DOHH2 (cell line): Measurements from ENCODE around the gene PDE4A.

Source experiments
- H3F3A ChIP-seq: fragments of 200-600 bp; sonication (generic), shearing (Covaris generic); 2 replicates; pipeline ENCODE4 v1.6.0; 2016; ENCODE audit warnings: antibody characterized with exemption, mild to moderate bottlenecking; ENCODE audit not compliant: control insufficient read depth, insufficient read depth
- H3K27ac ChIP-seq: fragments of 200-600 bp; sonication (generic); 2 replicates; pipeline ENCODE4 v1.5.1; 2014; ENCODE audit warnings: low read depth, mild to moderate bottlenecking, low read length, moderate library complexity
- H3K27me3 ChIP-seq: fragments of 200-600 bp; sonication (generic); 2 replicates; pipeline ENCODE4 v1.6.1; 2014; ENCODE audit warnings: mild to moderate bottlenecking, low read length, mixed read lengths; ENCODE audit not compliant: control insufficient read depth
- H3K36me3 ChIP-seq: fragments of 200-600 bp; sonication (generic); 2 replicates; pipeline ENCODE4 v1.6.1; 2014; ENCODE audit warnings: mild to moderate bottlenecking, low read length, moderate library complexity, mixed read lengths; ENCODE audit not compliant: control insufficient read depth
- H3K4me1 ChIP-seq: fragments of 200-600 bp; sonication (generic); 2 replicates; pipeline ENCODE4 v1.6.1; 2014; ENCODE audit warnings: mild to moderate bottlenecking, low read length, mixed read lengths; ENCODE audit not compliant: control insufficient read depth
- H3K4me2 ChIP-seq: fragments of 200-600 bp; sonication (generic); 2 replicates; pipeline ENCODE4 v1.6.0; 2014; ENCODE audit warnings: mild to moderate bottlenecking, low read length, moderate library complexity
- H3K4me3 ChIP-seq: fragments of 200-600 bp; sonication (generic); 2 replicates; pipeline ENCODE4 v1.5.1; 2014; ENCODE audit warnings: mild to moderate bottlenecking, low read length, mixed read lengths
- H3K79me2 ChIP-seq: fragments of 200-600 bp; sonication (generic); 2 replicates; pipeline ENCODE4 v1.6.1; 2014; ENCODE audit warnings: mild to moderate bottlenecking, low read length, mixed read lengths; ENCODE audit not compliant: control insufficient read depth
- H3K9me2 ChIP-seq: fragments of 200-600 bp; sonication (generic); replicated peaks from 2 replicates; pipeline ENCODE4 v1.6.1; 2014; ENCODE audit warnings: mild to moderate bottlenecking, low read length, mixed read lengths; ENCODE audit not compliant: control insufficient read depth
- H3K9me3 ChIP-seq: fragments of 200-600 bp; sonication (generic); 2 replicates; pipeline ENCODE4 v1.6.1; 2014; ENCODE audit warnings: antibody characterized with exemption, low read length, mixed read lengths; ENCODE audit not compliant: control insufficient read depth, insufficient read depth
- H4K20me1 ChIP-seq: fragments of 200-600 bp; sonication (generic); 2 replicates; pipeline ENCODE4 v1.6.0; 2014; ENCODE audit warnings: low read depth, mild to moderate bottlenecking, antibody characterized with exemption, low read length, moderate library complexity; ENCODE audit not compliant: control insufficient read depth, insufficient read depth
- EZH2phosphoT487 ChIP-seq: fragments of 200-600 bp; sonication (generic); IDR thresholded peaks from 2 replicates; pipeline ENCODE4 v1.6.1; 2017; ENCODE audit warnings: borderline replicate concordance, mild to moderate bottlenecking, antibody characterized with exemption, low read length, moderate library complexity, mixed read lengths
- TF ChIP-seq, protein P1 (sequence below): fragments of 200-600 bp; sonication (generic); IDR thresholded peaks from one replicate; pipeline ENCODE4 v1.5.1; 2014; ENCODE audit warnings: antibody characterized with exemption, mild to moderate bottlenecking, low read depth, low read length; ENCODE audit not compliant: poor library complexity, severe bottlenecking

The PDE4A gene

DNA sequence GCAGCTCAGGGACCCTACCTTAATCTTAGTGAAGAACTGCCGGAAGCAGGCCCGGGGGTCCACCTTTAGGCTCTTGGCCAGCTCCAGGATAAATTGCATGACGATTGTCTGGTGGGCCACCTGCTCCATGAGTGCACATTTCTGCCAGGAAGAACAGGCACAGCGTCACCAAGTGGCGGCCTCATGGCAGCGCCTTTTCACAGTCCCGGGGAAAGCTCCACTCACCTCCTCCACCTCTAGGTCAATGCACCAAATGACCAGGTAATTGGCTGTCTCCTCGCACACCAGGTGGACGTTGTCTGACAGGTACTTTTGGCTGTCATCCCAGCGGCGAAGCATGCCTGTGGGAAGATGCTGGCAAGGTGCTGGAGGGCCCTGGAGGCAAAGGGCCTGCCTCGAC lies 25.3 kb upstream of the PDE4A start:
- H3K4me3 ChIP-seq: no peak overlapping the region
- H3K9me3 ChIP-seq: no peaks in the 10 kb centered on the region
- no peaks in the 10 kb centered on the region for H3K27me3 ChIP-seq
- H3K4me1 ChIP-seq: peaks cover 13% of the 10 kb centered on the region
- H3K79me2 ChIP-seq: peaks cover 38% of the 10 kb centered on the region
- H3K9me2 ChIP-seq: no peaks in the 10 kb centered on the region
- H3K27ac ChIP-seq: no peak overlapping the region
- H3F3A ChIP-seq: peaks cover 12% of the 10 kb centered on the region
- no peak for TF ChIP-seq EZH2phosphoT487
- TF ChIP-seq, protein P1, sequence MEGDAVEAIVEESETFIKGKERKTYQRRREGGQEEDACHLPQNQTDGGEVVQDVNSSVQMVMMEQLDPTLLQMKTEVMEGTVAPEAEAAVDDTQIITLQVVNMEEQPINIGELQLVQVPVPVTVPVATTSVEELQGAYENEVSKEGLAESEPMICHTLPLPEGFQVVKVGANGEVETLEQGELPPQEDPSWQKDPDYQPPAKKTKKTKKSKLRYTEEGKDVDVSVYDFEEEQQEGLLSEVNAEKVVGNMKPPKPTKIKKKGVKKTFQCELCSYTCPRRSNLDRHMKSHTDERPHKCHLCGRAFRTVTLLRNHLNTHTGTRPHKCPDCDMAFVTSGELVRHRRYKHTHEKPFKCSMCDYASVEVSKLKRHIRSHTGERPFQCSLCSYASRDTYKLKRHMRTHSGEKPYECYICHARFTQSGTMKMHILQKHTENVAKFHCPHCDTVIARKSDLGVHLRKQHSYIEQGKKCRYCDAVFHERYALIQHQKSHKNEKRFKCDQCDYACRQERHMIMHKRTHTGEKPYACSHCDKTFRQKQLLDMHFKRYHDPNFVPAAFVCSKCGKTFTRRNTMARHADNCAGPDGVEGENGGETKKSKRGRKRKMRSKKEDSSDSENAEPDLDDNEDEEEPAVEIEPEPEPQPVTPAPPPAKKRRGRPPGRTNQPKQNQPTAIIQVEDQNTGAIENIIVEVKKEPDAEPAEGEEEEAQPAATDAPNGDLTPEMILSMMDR: no peak
- peaks cover 73% of the 10 kb centered on the region for H3K36me3 ChIP-seq
- H4K20me1 ChIP-seq: peaks cover 5% of the 10 kb centered on the region; the same call in 1 of the 2 replicates
- H3K4me2 ChIP-seq: no peak overlapping the region

DNA sequence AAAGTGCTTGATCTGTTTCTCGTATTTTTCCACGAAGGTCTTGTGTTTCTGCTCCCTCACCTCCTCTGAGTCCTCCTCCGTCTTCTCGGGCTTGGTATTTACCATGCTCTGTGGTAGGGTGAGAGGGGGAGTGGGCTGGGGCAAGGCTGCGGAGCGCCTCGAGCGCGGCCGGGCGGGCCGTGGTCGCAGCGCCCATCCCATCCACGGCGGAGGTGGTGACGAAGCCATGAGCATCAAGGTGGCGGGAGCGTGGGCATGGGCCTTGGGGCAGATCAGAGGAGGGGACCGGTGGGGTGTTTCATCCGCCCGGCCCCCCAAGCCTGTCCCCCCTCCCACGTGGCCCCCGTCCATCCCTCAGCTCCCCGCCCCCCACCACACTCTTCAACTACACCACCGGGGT lies 24.9 kb upstream of the PDE4A start:
- H3K4me1 ChIP-seq: peaks cover 17% of the 10 kb centered on the region
- H3K36me3 ChIP-seq: peaks cover 73% of the 10 kb centered on the region
- no peaks in the 10 kb centered on the region for H3K9me2 ChIP-seq
- H4K20me1 ChIP-seq: peaks cover 5% of the 10 kb centered on the region; the same call in 1 of the 2 replicates
- H3K27me3 ChIP-seq: no peaks in the 10 kb centered on the region
- peaks cover 42% of the 10 kb centered on the region for H3K79me2 ChIP-seq
- TF ChIP-seq, protein P1: no peak
- TF ChIP-seq EZH2phosphoT487: no peak
- no peaks in the 10 kb centered on the region for H3K9me3 ChIP-seq
- no peak overlapping the region for H3K4me2 ChIP-seq
- H3K4me3 ChIP-seq: no peak overlapping the region
- H3F3A ChIP-seq: peaks cover 9% of the 10 kb centered on the region
- H3K27ac ChIP-seq: no peak overlapping the region

DNA sequence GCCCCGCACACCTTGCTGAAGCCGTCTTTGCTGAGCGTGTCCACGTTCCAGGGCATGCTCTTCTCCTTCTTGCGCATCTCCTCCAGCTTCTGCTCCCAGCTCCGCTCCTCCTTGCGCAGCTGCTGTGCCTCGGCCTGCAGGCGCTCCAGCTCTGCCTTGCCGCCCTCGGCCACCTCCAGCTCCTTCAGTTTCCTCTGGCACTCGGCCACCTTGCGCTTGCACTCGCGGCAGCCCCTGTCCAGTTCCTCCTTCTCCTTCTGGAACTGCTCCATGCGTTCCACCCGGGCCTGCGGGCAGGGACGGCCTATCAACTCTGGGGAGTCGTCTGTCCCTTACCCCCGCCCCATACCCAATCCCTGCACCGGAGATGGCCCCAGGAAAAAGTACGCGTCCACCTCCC lies 24.4 kb upstream of the PDE4A start:
- H3K4me2 ChIP-seq: no peak overlapping the region
- H3K9me3 ChIP-seq: no peaks in the 10 kb centered on the region
- peaks cover 9% of the 10 kb centered on the region for H3F3A ChIP-seq
- no peaks in the 10 kb centered on the region for H3K9me2 ChIP-seq
- H3K27me3 ChIP-seq: no peaks in the 10 kb centered on the region
- no peak for TF ChIP-seq EZH2phosphoT487
- TF ChIP-seq, protein P1: no peak
- peaks cover 22% of the 10 kb centered on the region for H3K4me1 ChIP-seq
- no peak overlapping the region for H3K4me3 ChIP-seq
- peaks cover 47% of the 10 kb centered on the region for H3K79me2 ChIP-seq
- peaks cover 73% of the 10 kb centered on the region for H3K36me3 ChIP-seq
- peaks cover 5% of the 10 kb centered on the region; the same call in 1 of the 2 replicates for H4K20me1 ChIP-seq
- no peak overlapping the region for H3K27ac ChIP-seq
